CD14-positive monocyte (primary cell): ENCODE data around the gene PPP2R1B. TPM values are rescaled to one million over a fixed set of nuclear protein-coding genes. Genes with fewer than 3 reads are reported as not detected.

Experiments used
- DNase-seq, 3 donors: peaks; one replicate each; pipeline ENCODE4 v3.0.0-alpha.2; 2011 to 2022
- H2AFZ ChIP-seq: 2 replicates; pipeline ENCODE4 v1.6.0; 2012; ENCODE audit warnings: mild to moderate bottlenecking, low read depth, low read length, inconsistent platforms; ENCODE audit not compliant: insufficient read depth, poor library complexity, severe bottlenecking
- H3K27ac ChIP-seq, 2 donors: 1 replicate in 1 of 2; 2 replicates in 1 of 2; pipeline ENCODE4 v1.5.1; 2012 to 2013; ENCODE audit warnings: low read length in 2 of 2, control low read depth in 1 of 2, inconsistent platforms in 1 of 2, low read depth in 1 of 2, mild to moderate bottlenecking in 1 of 2
- H3K27me3 ChIP-seq, 2 donors: one replicate each; pipeline versions ENCODE4 v1.6.0 to v1.6.1; 2011 to 2013; ENCODE audit warnings: low read length in 2 of 2; ENCODE audit not compliant: control insufficient read depth in 2 of 2, insufficient read depth in 2 of 2
- H3K36me3 ChIP-seq, 2 donors: replicated peaks in 1 of 2; 1 replicate in 1 of 2; 2 replicates in 1 of 2; pipeline versions ENCODE4 v1.5.1 to v1.6.1; 2012 to 2013; ENCODE audit warnings: low read length in 2 of 2, control low read depth in 1 of 2, inconsistent platforms in 1 of 2, mild to moderate bottlenecking in 1 of 2; ENCODE audit not compliant: insufficient read depth in 2 of 2, control insufficient read depth in 1 of 2
- H3K4me1 ChIP-seq, 2 donors: 1 replicate in 1 of 2; 2 replicates in 1 of 2; pipeline versions ENCODE4 v1.5.1 to v1.6.1; 2012 to 2013; ENCODE audit warnings: low read length in 2 of 2, control low read depth in 1 of 2, inconsistent platforms in 1 of 2, mild to moderate bottlenecking in 1 of 2, moderate library complexity in 1 of 2; ENCODE audit not compliant: insufficient read depth in 2 of 2, control insufficient read depth in 1 of 2
- H3K4me2 ChIP-seq: replicated peaks from 2 replicates; pipeline ENCODE3; 2012; ENCODE audit warnings: low read length, moderate library complexity, mild to moderate bottlenecking; ENCODE audit not compliant: poor library complexity, severe bottlenecking; ENCODE audit errors: extremely low read depth
- H3K4me3 ChIP-seq, 3 experiments: fragments of 200-600 bp in 1 of 3; sonication (generic) in 1 of 3; replicated peaks in 1 of 3; 1 replicate in 2 of 3; 2 replicates in 1 of 3; pipeline ENCODE4 v1.5.1; 2011 to 2013; ENCODE audit warnings: low read length in 3 of 3, mild to moderate bottlenecking in 3 of 3, control low read depth in 2 of 3, low read depth in 2 of 3, inconsistent platforms in 1 of 3, moderate library complexity in 1 of 3
- H3K79me2 ChIP-seq: 2 replicates; pipeline ENCODE4 v1.6.0; 2012; ENCODE audit warnings: mild to moderate bottlenecking, control low read depth, inconsistent platforms, low read length, moderate library complexity; ENCODE audit not compliant: insufficient read depth
- H3K9ac ChIP-seq: 2 replicates; pipeline ENCODE4 v1.6.0; 2017; ENCODE audit warnings: low read length, mild to moderate bottlenecking; ENCODE audit not compliant: insufficient read depth, poor library complexity, severe bottlenecking
- H3K9me3 ChIP-seq, 2 donors: replicated peaks in 1 of 2; 1 replicate in 1 of 2; 2 replicates in 1 of 2; pipeline versions ENCODE4 v1.5.1 to v1.6.1; 2012 to 2013; ENCODE audit warnings: low read length in 2 of 2, control low read depth in 1 of 2; ENCODE audit not compliant: control insufficient read depth in 1 of 2, insufficient read depth in 1 of 2
- H4K20me1 ChIP-seq: 2 replicates; pipeline ENCODE4 v1.6.0; 2012; ENCODE audit warnings: mild to moderate bottlenecking, low read length, control low read depth, moderate library complexity; ENCODE audit not compliant: insufficient read depth
- H3K27ac Mint-ChIP-seq, 7 donors: one replicate each; pipeline ENCODE4 v1.8.0; 2020; ENCODE audit warnings: mild to moderate bottlenecking in 7 of 7, mixed read lengths in 7 of 7, moderate library complexity in 6 of 7, inconsistent platforms in 2 of 7
- H3K27me3 Mint-ChIP-seq, 3 donors: one replicate each; pipeline ENCODE4 v1.8.0; 2021 to 2022; ENCODE audit warnings: low read depth in 3 of 3, mild to moderate bottlenecking in 3 of 3, mixed read lengths in 3 of 3, moderate library complexity in 3 of 3, inconsistent platforms in 1 of 3
- H3K36me3 Mint-ChIP-seq, 2 donors: one replicate each; pipeline ENCODE4 v1.8.0; 2020; ENCODE audit warnings: mixed read lengths in 2 of 2, inconsistent platforms in 1 of 2, mild to moderate bottlenecking in 1 of 2
- H3K4me1 Mint-ChIP-seq: one replicate; pipeline ENCODE4 v1.8.0; 2020; ENCODE audit warnings: mild to moderate bottlenecking, mixed read lengths
- H3K4me3 Mint-ChIP-seq, 2 donors: one replicate each; pipeline ENCODE4 v1.8.0; 2020; ENCODE audit warnings: mild to moderate bottlenecking in 2 of 2, mixed read lengths in 2 of 2, moderate library complexity in 1 of 2
- H3K9me3 Mint-ChIP-seq, 7 donors: one replicate each; pipeline ENCODE4 v1.8.0; 2020 to 2022; ENCODE audit warnings: mixed read lengths in 7 of 7, mild to moderate bottlenecking in 6 of 7, moderate library complexity in 6 of 7, inconsistent platforms in 2 of 7
- CTCF ChIP-seq: fragments of 200-600 bp; IDR thresholded peaks from one replicate; pipeline ENCODE4 v1.8.0; 2022; ENCODE audit warnings: antibody characterized with exemption, mild to moderate bottlenecking
- WGBS: methylation state at CpG from one replicate; pipeline ENCODE4 v1.1.5; 2013; ENCODE audit warnings: missing lambda C conversion rate; ENCODE audit not compliant: insufficient coverage; 5-methylcytosine and 5-hydroxymethylcytosine counted together
- intact Hi-C, 2 donors: fragments of 100-400 bp; cut with micrococcal nuclease; formaldehyde crosslinking; loops; one replicate each; pipeline versions ENCODE4 v1.15.0 to v1.15.1; 2023
- polyA plus RNA-seq, 3 donors: library from polyadenylated mRNA; depleted of rRNA in 1 of 3; unstranded in 2 of 3; stranded (reverse) in 1 of 3; fragments of 300-500 nt in 2 of 3; fragments of >200 nt in 1 of 3; fragmentation: Illumina TruSeq in 2 of 3; gene quantifications; 1 replicate in 2 of 3; 2 replicates in 1 of 3; pipeline ENCODE4 v1.2.3, GENCODE V29; 2012 to 2021

Gene PPP2R1B
- polyA plus RNA-seq, 3 donors: 5.4 to 16.9 (median 11.2) TPM

GRCh38 chr11:111741751-111742150 lies 24.4 kb downstream of the PPP2R1B start:
- H3K9me3 Mint-ChIP-seq: peaks cover 0 to 3% (median 0%) of the 10 kb centered on the region in 7 donors
- H3K9ac ChIP-seq: no peak overlapping the region
- H3K27ac Mint-ChIP-seq: no peak overlapping the region
- peaks cover 73 to 98% of the 10 kb centered on the region in 2 donors for H3K36me3 ChIP-seq
- H3K4me3 Mint-ChIP-seq: no peak overlapping the region
- TF ChIP-seq CTCF: no peak
- H3K36me3 Mint-ChIP-seq: peaks cover 69 to 84% of the 10 kb centered on the region in 2 donors
- no peaks in the 10 kb centered on the region for H3K4me1 ChIP-seq
- peaks cover 0 to 2% (median 0%) of the 10 kb centered on the region in 3 donors for H3K27me3 Mint-ChIP-seq
- H3K27me3 ChIP-seq: no peaks in the 10 kb centered on the region
- H3K4me3 ChIP-seq: no peak overlapping the region
- peaks cover 5% of the 10 kb centered on the region for H3K4me1 Mint-ChIP-seq
- H2AFZ ChIP-seq: no peak overlapping the region
- no peaks in the 10 kb centered on the region for H3K79me2 ChIP-seq
- H4K20me1 ChIP-seq: no peaks in the 10 kb centered on the region
- no peak overlapping the region for H3K27ac ChIP-seq
- H3K4me2 ChIP-seq: no peak overlapping the region
- H3K9me3 ChIP-seq: no peaks in the 10 kb centered on the region
- no peak for DNase-seq
- intact Hi-C loops: no loop called here
- no CpG with 5 or more reads among the region's 2 CpGs for WGBS

- TF ChIP-seq CTCF: no peak
- no peak for DNase-seq
- no peak overlapping the region for H3K4me3 ChIP-seq
- no peak overlapping the region for H2AFZ ChIP-seq
- H3K79me2 ChIP-seq: no peaks in the 10 kb centered on the region
- H3K9ac ChIP-seq: no peak overlapping the region
- intact Hi-C loops: no loop called here
- Mint-ChIP-seq H3K4me1 (peaks cover 5% of the 10 kb centered on the region), H3K4me3 (no peak overlapping the region), H3K27ac (no peak overlapping the region), H3K27me3 (peaks cover 0 to 4% (median 2%) of the 10 kb centered on the region in 3 donors), H3K9me3 (no peaks in the 10 kb centered on the region), H3K36me3 (peaks cover 54 to 65% of the 10 kb centered on the region in 2 donors)
- no peaks in the 10 kb centered on the region for H3K27me3 ChIP-seq
- WGBS: no CpG with 5 or more reads among the region's 2 CpGs
- no peak overlapping the region for H3K4me2 ChIP-seq
- no peaks in the 10 kb centered on the region for H3K9me3 ChIP-seq
- H4K20me1 ChIP-seq: no peaks in the 10 kb centered on the region
- no peaks in the 10 kb centered on the region for H3K4me1 ChIP-seq
- peaks cover 51 to 75% of the 10 kb centered on the region in 2 donors for H3K36me3 ChIP-seq
- no peak overlapping the region for H3K27ac ChIP-seq
Observed at GRCh38 chr11:111739299-111739698, 26.9 kb downstream of the PPP2R1B start.
